HepG2 (cell line): ENCODE results near the gene NCAPD2. TPM values are rescaled to one million over a fixed set of nuclear protein-coding genes. Genes with fewer than 3 reads are reported as not detected.
A peak's percentile ranks its signal among the peaks of the same experiment; 100 is the strongest.

Experiments
- BATF2 ChIP-seq: sonication (generic); formaldehyde crosslinking; IDR thresholded peaks from 2 replicates; pipeline ENCODE4 v1.8.0; 2022; ENCODE audit warnings: mild to moderate bottlenecking, missing genetic modification reagents, moderate library complexity
- DBP ChIP-seq: sonication (generic); formaldehyde crosslinking; IDR thresholded peaks from 2 replicates; pipeline ENCODE4 v1.4.0; 2020; ENCODE audit warnings: missing genetic modification reagents; ENCODE audit errors: not compliant biosample characterization
- EHMT2 ChIP-seq: fragments of 200-600 bp; sonication (generic); IDR thresholded peaks from 2 replicates; pipeline ENCODE4 v1.7.0; 2017; ENCODE audit warnings: antibody characterized with exemption, low read depth, low read length, borderline replicate concordance
- FOXP1 ChIP-seq, 2 experiments: fragments of 450-650 bp in 1 of 2; IDR thresholded peaks; 2 replicates each; pipeline ENCODE4 v1.6.1; 2017 to 2018; ENCODE audit warnings: antibody characterized with exemption in 1 of 2
- GTF2F1 ChIP-seq: fragments of 150-350 bp; IDR thresholded peaks from 2 replicates; pipeline ENCODE4 v1.6.1; 2014; ENCODE audit warnings: low read length
- KAT7 ChIP-seq: IDR thresholded peaks from 2 replicates; pipeline ENCODE4 v1.6.1; 2018; ENCODE audit warnings: borderline replicate concordance, missing compliant biosample characterization
- MAX ChIP-seq: IDR thresholded peaks from 2 replicates; pipeline ENCODE4 v1.6.1; 2012; ENCODE audit warnings: inconsistent platforms
- MIER2 ChIP-seq: IDR thresholded peaks from 2 replicates; pipeline ENCODE4 v1.6.1; 2016; ENCODE audit warnings: missing biosample characterization, missing genetic modification reagents
- REST ChIP-seq, 2 experiments: IDR thresholded peaks; 2 replicates each; pipeline ENCODE4 v1.6.1; 2011 to 2012; ENCODE audit warnings: low read length in 2 of 2, borderline replicate concordance in 1 of 2, low read depth in 1 of 2, mild to moderate bottlenecking in 1 of 2, moderate library complexity in 1 of 2
- RORA ChIP-seq: sonication (generic); formaldehyde crosslinking; IDR thresholded peaks from 2 replicates; pipeline ENCODE4 v1.5.0; 2020; ENCODE audit warnings: mild to moderate bottlenecking, missing genetic modification reagents, moderate library complexity
- TBX3 ChIP-seq: fragments of 450-650 bp; IDR thresholded peaks from 2 replicates; pipeline ENCODE4 v1.6.1; 2017; ENCODE audit warnings: antibody characterized with exemption, mild to moderate bottlenecking, inconsistent platforms, borderline replicate concordance
- ZBTB8A ChIP-seq: sonication (generic); formaldehyde crosslinking; IDR thresholded peaks from 2 replicates; pipeline ENCODE4 v1.4.0; 2020; ENCODE audit warnings: mild to moderate bottlenecking, low read depth, missing genetic modification reagents, borderline replicate concordance
- ZMYM3 ChIP-seq: sonication (generic); formaldehyde crosslinking; IDR thresholded peaks from 2 replicates; pipeline ENCODE4 v1.5.1; 2020; ENCODE audit warnings: mild to moderate bottlenecking, missing genetic modification reagents
- ZNF10 ChIP-seq: sonication (generic); formaldehyde crosslinking; IDR thresholded peaks from 2 replicates; pipeline ENCODE4 v1.4.0; 2020; ENCODE audit warnings: mild to moderate bottlenecking, low read depth, missing genetic modification reagents, borderline replicate concordance
- ZNF205 ChIP-seq: IDR thresholded peaks from 2 replicates; pipeline ENCODE4 v1.6.1; 2018; ENCODE audit warnings: missing biosample characterization, missing genetic modification reagents
- ZNF225 ChIP-seq: sonication (generic); formaldehyde crosslinking; IDR thresholded peaks from 2 replicates; pipeline ENCODE4 v1.4.0; 2020; ENCODE audit warnings: mild to moderate bottlenecking, missing genetic modification reagents
- ZNF264 ChIP-seq: sonication (generic); formaldehyde crosslinking; IDR thresholded peaks from 2 replicates; pipeline ENCODE4 v1.4.0; 2020; ENCODE audit warnings: missing genetic modification reagents
- ZNF292 ChIP-seq: sonication (generic); formaldehyde crosslinking; IDR thresholded peaks from 2 replicates; pipeline ENCODE4 v1.8.1; 2022; ENCODE audit warnings: mild to moderate bottlenecking, low read depth, missing genetic modification reagents, borderline replicate concordance
- ZNF331 ChIP-seq: sonication (generic); formaldehyde crosslinking; IDR thresholded peaks from 2 replicates; pipeline ENCODE4 v1.4.0; 2020; ENCODE audit warnings: missing genetic modification reagents
- ZNF335 ChIP-seq: sonication (generic); formaldehyde crosslinking; IDR thresholded peaks from 2 replicates; pipeline ENCODE4 v1.4.0; 2020; ENCODE audit warnings: missing genetic modification reagents
- ZNF382 ChIP-seq: sonication (generic); formaldehyde crosslinking; IDR thresholded peaks from 2 replicates; pipeline ENCODE4 v1.5.0; 2020; ENCODE audit warnings: missing genetic modification reagents, mild to moderate bottlenecking, borderline replicate concordance
- ZNF431 ChIP-seq: sonication (generic); formaldehyde crosslinking; IDR thresholded peaks from 2 replicates; pipeline ENCODE4 v1.9.0; 2022; ENCODE audit warnings: missing genetic modification reagents, low read depth, mild to moderate bottlenecking, borderline replicate concordance
- ZNF496 ChIP-seq: sonication (generic); formaldehyde crosslinking; IDR thresholded peaks from 2 replicates; pipeline ENCODE4 v1.8.1; 2023; ENCODE audit warnings: mild to moderate bottlenecking, moderate library complexity, missing genetic modification reagents; ENCODE audit not compliant: insufficient replicate concordance
- ZNF557 ChIP-seq: sonication (generic); formaldehyde crosslinking; IDR thresholded peaks from 2 replicates; pipeline ENCODE4 v1.4.0; 2020; ENCODE audit warnings: missing genetic modification reagents
- polyA plus RNA-seq, 8 experiments: library from polyadenylated mRNA; depleted of rRNA in 3 of 8; stranded (reverse) in 7 of 8; unstranded in 1 of 8; fragments of >200 nt; fragmentation: Illumina TruSeq in 4 of 8; extraction: Trizol in 4 of 8; gene quantifications; 2 replicates each; pipeline versions ENCODE4 v1.2.1 to v1.2.3, GENCODE V29; 2011 to 2016; ENCODE audit warnings: low read depth in 4 of 8, missing spikeins in 1 of 8, mixed read lengths in 1 of 8; ENCODE audit not compliant: insufficient read depth in 1 of 8
- total RNA-seq, 5 experiments: library from RNA; depleted of rRNA; stranded (reverse); fragments of >200 nt; fragmentation: Illumina TruSeq; extraction: Trizol; gene quantifications; 2 replicates each; pipeline ENCODE4 v1.2.3, GENCODE V29; 2016; ENCODE audit warnings: low read depth in 1 of 5

Gene NCAPD2
- total and polyA plus RNA-seq, 2 of the 13 experiments (the other 11 are each of a cell fraction or from before 2014, with no cell fraction given): 51.1 to 65.6 TPM

- TF ChIP-seq REST (IDR thresholded peaks at IDR 0.05; ENCODE audit: borderline replicate concordance in 1 of 2, low read depth in 1 of 2, low read length in 2 of 2): no peak
- no peak for TF ChIP-seq RORA (CRISPR knock-in tag)
- no peak for TF ChIP-seq FOXP1 (IDR thresholded peaks at IDR 0.05)
- no peak for TF ChIP-seq FOXP1 (CRISPR knock-in tag; IDR thresholded peaks at IDR 0.05)
- TF ChIP-seq ZBTB8A (CRISPR knock-in tag): no peak
- TF ChIP-seq GTF2F1: no peak
- TF ChIP-seq ZNF264 (CRISPR knock-in tag): no peak
- no peak for TF ChIP-seq ZNF331
- TF ChIP-seq DBP (CRISPR knock-in tag): no peak
- TF ChIP-seq ZNF225 (CRISPR knock-in tag): no peak; the same call in 1 of the 2 replicates
- TF ChIP-seq ZNF431 (CRISPR knock-in tag): no peak
- TF ChIP-seq ZNF10 (CRISPR knock-in tag): no peak
- TF ChIP-seq ZNF335: no peak
- TF ChIP-seq MIER2 (CRISPR knock-in tag): no peak
- TF ChIP-seq BATF2 (CRISPR knock-in tag): 0 out of 2 replicates have a peak, but pooled peaks have one; percentile 43
- TF ChIP-seq MAX: peak; percentile 79
- no peak for TF ChIP-seq ZNF382 (CRISPR knock-in tag)
- no peak for TF ChIP-seq ZNF557 (CRISPR knock-in tag)
- TF ChIP-seq ZNF292 (CRISPR knock-in tag): no peak
- no peak for TF ChIP-seq ZNF496 (CRISPR knock-in tag)
- no peak for TF ChIP-seq TBX3
- no peak for TF ChIP-seq EHMT2
- no peak for TF ChIP-seq ZNF205
- TF ChIP-seq ZMYM3: no peak
- TF ChIP-seq KAT7: no peak
Observed at GRCh38 chr12:6493497-6494257, at the start of gene NCAPD2 (continued).
